ENCODE measurements around the gene MATR3. TPM values are rescaled to one million over a fixed set of nuclear protein-coding genes. Genes with fewer than 3 reads are reported as not detected.

Gene MATR3
- total RNA-seq, 4 donors from 2014 or later, result 115 to 188 (median 156) TPM

DNA sequence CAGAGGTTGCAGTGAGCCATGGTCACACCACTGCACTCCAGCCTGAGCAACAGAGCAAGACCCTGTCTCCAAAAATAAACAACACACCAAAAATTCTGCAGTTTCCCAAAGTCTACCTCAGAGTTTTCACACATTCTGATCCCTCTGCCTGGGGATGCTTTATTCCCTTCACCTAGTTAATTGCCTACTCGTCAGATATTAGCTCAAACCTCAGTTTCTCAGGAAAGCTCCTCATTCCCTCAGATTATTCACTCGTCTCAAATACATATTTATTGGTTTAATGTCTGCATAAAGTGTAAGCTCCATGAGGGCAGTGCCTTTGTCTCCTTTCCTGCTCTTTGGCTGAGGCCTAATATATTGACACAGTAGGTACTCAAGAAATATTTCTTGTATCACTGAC lies 2.5 kb upstream of the MATR3 start:
- no peak overlapping the region for H3K4me3 ChIP-seq
- no peaks in the 10 kb centered on the region for H3K27me3 ChIP-seq
- TF ChIP-seq, protein P1, sequence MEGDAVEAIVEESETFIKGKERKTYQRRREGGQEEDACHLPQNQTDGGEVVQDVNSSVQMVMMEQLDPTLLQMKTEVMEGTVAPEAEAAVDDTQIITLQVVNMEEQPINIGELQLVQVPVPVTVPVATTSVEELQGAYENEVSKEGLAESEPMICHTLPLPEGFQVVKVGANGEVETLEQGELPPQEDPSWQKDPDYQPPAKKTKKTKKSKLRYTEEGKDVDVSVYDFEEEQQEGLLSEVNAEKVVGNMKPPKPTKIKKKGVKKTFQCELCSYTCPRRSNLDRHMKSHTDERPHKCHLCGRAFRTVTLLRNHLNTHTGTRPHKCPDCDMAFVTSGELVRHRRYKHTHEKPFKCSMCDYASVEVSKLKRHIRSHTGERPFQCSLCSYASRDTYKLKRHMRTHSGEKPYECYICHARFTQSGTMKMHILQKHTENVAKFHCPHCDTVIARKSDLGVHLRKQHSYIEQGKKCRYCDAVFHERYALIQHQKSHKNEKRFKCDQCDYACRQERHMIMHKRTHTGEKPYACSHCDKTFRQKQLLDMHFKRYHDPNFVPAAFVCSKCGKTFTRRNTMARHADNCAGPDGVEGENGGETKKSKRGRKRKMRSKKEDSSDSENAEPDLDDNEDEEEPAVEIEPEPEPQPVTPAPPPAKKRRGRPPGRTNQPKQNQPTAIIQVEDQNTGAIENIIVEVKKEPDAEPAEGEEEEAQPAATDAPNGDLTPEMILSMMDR (IDR thresholded peaks at IDR 0.05 in 4 of 5, conservative IDR thresholded peaks at IDR 0.05 in 1 of 5), result no peak
- no peak for DNase-seq
- H3K9me3 ChIP-seq, result no peaks in the 10 kb centered on the region
- H3K36me3 ChIP-seq, result peaks cover 0 to 11% of the 10 kb centered on the region in 2 donors
- intact Hi-C loops (cut with DNase I; ENCODE audit: low total_unique reads) (loop anchor here (5.0 kb wide), 1 partner anchor 271 kb away; the partner anchor contains the start of gene UBE2D2), in situ Hi-C loops (cut with MboI; ENCODE audit: low sequenced_read_pairs in 4 of 4) (loop anchor here in 1 of 4 donors (10.0 kb wide), 1 partner anchor 54 kb away; the partner anchor contains the start of gene PAIP2)
- H3K4me1 ChIP-seq, result peaks cover 16% of the 10 kb centered on the region in 2 donors
- no peak for ATAC-seq
- H3K27ac ChIP-seq, result no peak overlapping the region

DNA sequence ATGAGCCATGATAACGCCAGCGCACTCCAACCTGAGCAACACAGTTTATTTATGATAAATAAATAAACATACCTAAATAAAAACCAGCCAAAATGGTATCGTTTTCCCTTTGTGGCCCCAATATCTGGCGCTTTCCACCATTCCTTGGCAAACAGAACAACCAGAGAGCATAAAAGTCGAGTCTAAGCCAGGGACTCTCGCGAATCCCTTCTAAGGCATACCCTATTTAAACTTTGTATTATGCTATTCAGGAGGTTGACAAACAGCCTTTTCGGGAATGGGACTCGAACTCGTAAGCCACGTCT lies 386 bp upstream of the MATR3 start:
- ATAC-seq, result no peak
- Histone ChIP-seq H3K4me1 (peaks cover 37% of the 10 kb centered on the region in 2 donors), H3K27ac (peak overlapping the region; percentile 93 to 100 (median 99)), H3K4me3 (peak overlapping the region; percentile 82 to 97 (median 86)), H3K36me3 (no peaks in the 10 kb centered on the region), H3K9me3 (no peaks in the 10 kb centered on the region), H3K27me3 (no peaks in the 10 kb centered on the region)
- TF ChIP-seq, protein P1 (IDR thresholded peaks at IDR 0.05 in 4 of 5, conservative IDR thresholded peaks at IDR 0.05 in 1 of 5), result no peak
- no peak for TF ChIP-seq POLR2A (IDR thresholded peaks at IDR 0.05)
- DNase-seq, result no peak
- intact Hi-C loops (cut with DNase I; ENCODE audit: low total_unique reads), result loop anchor here (5.0 kb wide), 1 partner anchor 269 kb away; the partner anchor contains the start of gene UBE2D2
- in situ Hi-C loops (cut with MboI; ENCODE audit: low sequenced_read_pairs in 4 of 4), result loop anchor here in 1 of 4 donors (10.0 kb wide), 1 partner anchor 52 kb away; the partner anchor contains the start of gene PAIP2

DNA sequence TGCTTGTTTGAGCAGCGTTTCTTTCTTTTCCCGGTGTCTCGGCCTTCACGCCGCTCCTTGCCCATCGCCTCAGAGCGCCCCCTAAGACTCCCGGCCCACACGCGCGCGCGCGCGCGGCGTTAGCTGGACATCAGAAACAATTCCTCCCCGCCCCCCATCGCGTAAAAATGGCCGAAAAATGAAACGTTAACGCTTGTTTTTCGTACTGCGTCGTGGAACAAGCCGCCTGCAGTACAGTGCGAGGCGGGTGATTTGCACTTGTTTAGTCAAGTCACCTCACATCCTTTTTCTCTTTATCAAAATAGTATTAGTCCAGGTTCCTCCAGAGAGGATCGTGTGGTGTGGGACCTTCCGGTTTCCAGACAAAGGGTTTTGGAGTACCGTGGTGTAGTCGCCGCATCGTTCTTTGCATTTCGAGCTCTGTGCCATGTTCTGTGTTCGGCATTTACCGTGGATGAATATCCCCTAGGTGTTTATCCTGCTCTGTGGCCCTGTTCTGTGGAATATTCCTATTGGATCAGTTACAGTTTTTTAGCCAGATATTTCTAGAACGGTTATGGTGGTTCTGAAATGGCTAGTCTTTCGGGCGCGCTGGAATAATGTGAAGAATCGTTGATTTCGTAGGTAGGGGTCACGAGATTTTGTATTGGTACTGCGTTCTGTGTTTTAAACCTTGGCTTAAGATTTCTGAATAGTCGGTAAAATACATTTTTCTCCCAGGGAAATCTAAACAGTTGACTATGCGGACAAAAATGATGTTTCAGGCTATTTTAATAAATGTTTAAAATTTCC lies 1.0 kb downstream of the MATR3 start:
- in situ Hi-C loops (cut with MboI; ENCODE audit: low sequenced_read_pairs in 4 of 4) (loop anchor here in 1 of 4 donors (10.0 kb wide), 1 partner anchor 50 kb away; the partner anchor contains the start of gene PAIP2), intact Hi-C loops (cut with DNase I; ENCODE audit: low total_unique reads) (loop anchor here (1.0 to 5.0 kb wide), 3 partner anchors 20 to 268 kb away; partner anchors contain the start of gene UBE2D2)
- no peaks in the 10 kb centered on the region for H3K27me3 ChIP-seq
- no peaks in the 10 kb centered on the region for H3K36me3 ChIP-seq
- H3K9me3 ChIP-seq, result no peaks in the 10 kb centered on the region
- peak overlapping the region; percentile 82 to 97 (median 86) for H3K4me3 ChIP-seq
- peak; percentile 64 to 72 for ATAC-seq
- DNase-seq, result peak; percentile 68 to 77
- TF ChIP-seq, protein P1 (IDR thresholded peaks at IDR 0.05 in 4 of 5, conservative IDR thresholded peaks at IDR 0.05 in 1 of 5), result peak in 2 of 5 experiments; percentile 21 to 41
- TF ChIP-seq POLR2A (IDR thresholded peaks at IDR 0.05), result no peak
- H3K4me1 ChIP-seq, result peaks cover 51% of the 10 kb centered on the region in 2 donors
- H3K27ac ChIP-seq, result peak overlapping the region; percentile 93 to 100 (median 99)

DNA sequence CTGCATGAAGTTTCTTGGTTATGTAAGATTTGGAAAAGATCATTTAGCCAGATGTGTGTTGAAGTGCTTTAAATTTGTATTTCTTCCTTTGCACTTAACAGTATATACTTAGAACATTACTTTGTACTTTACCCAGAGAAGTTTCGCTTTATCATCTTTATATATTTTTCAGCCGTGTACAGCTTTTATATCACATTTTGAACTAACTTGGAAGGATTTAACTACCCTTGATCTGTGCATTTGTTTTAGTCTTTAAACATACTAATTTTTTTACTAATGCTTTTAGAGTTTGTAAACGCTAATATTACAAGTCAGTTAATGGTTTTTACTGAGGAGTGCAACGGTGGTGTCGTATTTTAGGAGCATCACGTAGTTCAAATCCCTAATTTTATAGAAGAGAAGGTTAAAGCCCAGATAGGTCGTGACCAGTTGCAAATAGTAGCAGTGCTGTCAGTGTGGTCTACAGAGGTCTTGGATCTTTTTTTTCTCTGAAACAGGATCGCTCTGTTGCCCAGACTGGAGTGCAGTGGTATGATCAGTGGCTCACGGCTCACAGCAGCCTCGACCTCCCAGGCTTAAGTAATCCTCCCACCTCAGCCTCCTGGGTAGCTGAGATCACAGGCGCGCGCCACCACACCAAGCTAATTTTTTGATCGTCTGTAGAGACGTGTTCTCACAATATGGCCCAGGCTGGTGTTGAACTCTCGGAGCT lies 2.0 kb downstream of the MATR3 start:
- Histone ChIP-seq H3K36me3 (no peaks in the 10 kb centered on the region), H3K27me3 (no peaks in the 10 kb centered on the region), H3K27ac (peak overlapping the region; percentile 93 to 100 (median 99)), H3K4me3 (peak overlapping the region; percentile 82 to 97 (median 86)), H3K9me3 (no peaks in the 10 kb centered on the region), H3K4me1 (peaks cover 60% of the 10 kb centered on the region in 2 donors)
- TF ChIP-seq POLR2A (IDR thresholded peaks at IDR 0.05), result no peak
- TF ChIP-seq, protein P1 (IDR thresholded peaks at IDR 0.05 in 4 of 5, conservative IDR thresholded peaks at IDR 0.05 in 1 of 5), result no peak
- in situ Hi-C loops (cut with MboI; ENCODE audit: low sequenced_read_pairs in 4 of 4), result loop anchor here in 1 of 4 donors (10.0 kb wide), 1 partner anchor 49 kb away; the partner anchor contains the start of gene PAIP2
- intact Hi-C loops (cut with DNase I; ENCODE audit: low total_unique reads), result loop anchor here (1.0 kb wide), 1 partner anchor 46 kb away; the partner anchor contains the start of gene PAIP2
- ATAC-seq (no peak), DNase-seq (no peak)
